CD8-positive, alpha-beta memory T cell (primary cell): Measurements from ENCODE around the gene GPR35. TPM values are rescaled to one million over a fixed set of nuclear protein-coding genes. Genes with fewer than 3 reads are reported as not detected.

ENCODE experiments used
- CTCF ChIA-PET: fragments of 350-600 bp; sonication (Branson Sonifier 250); formaldehyde crosslinking; loops from one replicate; lab custom pipeline; 2021; ENCODE audit warnings: antibody characterized with exemption; lab: Charles Lee
- POLR2A ChIA-PET: fragments of 350-600 bp; sonication (Branson Sonifier 250); formaldehyde crosslinking; loops from one replicate; lab custom pipeline; 2021; ENCODE audit warnings: antibody characterized with exemption; lab: Charles Lee
- DNase-seq, 5 donors: peaks; one replicate each; pipeline versions ENCODE4 v3.0.0 to v3.0.0-alpha.2; 2020 to 2022; ENCODE audit warnings: mixed read lengths in 1 of 5
- H3K27ac ChIP-seq: one replicate; pipeline ENCODE4 v1.7.0; 2013; ENCODE audit warnings: low read depth, mild to moderate bottlenecking, low read length, moderate library complexity
- H3K27me3 ChIP-seq: 2 replicates; pipeline ENCODE4 v1.7.0; 2013; ENCODE audit warnings: low read length, mild to moderate bottlenecking; ENCODE audit not compliant: insufficient read depth, poor library complexity, severe bottlenecking
- H3K36me3 ChIP-seq: 2 replicates; pipeline ENCODE4 v1.7.0; 2013; ENCODE audit warnings: mild to moderate bottlenecking, low read length, moderate library complexity; ENCODE audit not compliant: insufficient read depth
- H3K4me1 ChIP-seq: 2 replicates; pipeline ENCODE4 v1.7.0; 2013; ENCODE audit warnings: mild to moderate bottlenecking, low read length, moderate library complexity; ENCODE audit not compliant: insufficient read depth
- H3K4me3 ChIP-seq: 2 replicates; pipeline ENCODE4 v1.7.0; 2013; ENCODE audit warnings: mild to moderate bottlenecking, low read length
- H3K9me3 ChIP-seq: 2 replicates; pipeline ENCODE4 v1.7.0; 2013; ENCODE audit warnings: mild to moderate bottlenecking, low read length
- H3K27ac Mint-ChIP-seq, 8 donors: one replicate each; pipeline ENCODE4 v1.8.0; 2020 to 2021; ENCODE audit warnings: mixed read lengths in 8 of 8, mild to moderate bottlenecking in 6 of 8, inconsistent platforms in 3 of 8, moderate library complexity in 3 of 8
- H3K27me3 Mint-ChIP-seq, 2 donors: one replicate each; pipeline ENCODE4 v1.8.0; 2020 to 2021; ENCODE audit warnings: mixed read lengths in 2 of 2, mild to moderate bottlenecking in 1 of 2, moderate library complexity in 1 of 2
- H3K36me3 Mint-ChIP-seq, 3 donors: one replicate each; pipeline ENCODE4 v1.8.0; 2020 to 2021; ENCODE audit warnings: mixed read lengths in 3 of 3, inconsistent platforms in 1 of 3, mild to moderate bottlenecking in 1 of 3
- H3K4me1 Mint-ChIP-seq, 3 donors: one replicate each; pipeline ENCODE4 v1.8.0; 2020 to 2021; ENCODE audit warnings: mixed read lengths in 3 of 3, inconsistent platforms in 1 of 3, mild to moderate bottlenecking in 1 of 3
- H3K4me3 Mint-ChIP-seq, 7 donors: one replicate each; pipeline ENCODE4 v1.8.0; 2020 to 2021; ENCODE audit warnings: mixed read lengths in 7 of 7, mild to moderate bottlenecking in 6 of 7, moderate library complexity in 4 of 7, inconsistent platforms in 2 of 7
- H3K9me3 Mint-ChIP-seq, 5 donors: one replicate each; pipeline ENCODE4 v1.8.0; 2020 to 2022; ENCODE audit warnings: mixed read lengths in 5 of 5, mild to moderate bottlenecking in 3 of 5, moderate library complexity in 2 of 5, inconsistent platforms in 1 of 5
- polyA plus RNA-seq: library from polyadenylated mRNA; unstranded; fragments of 300-500 nt; fragmentation: Illumina TruSeq; gene quantifications from one replicate; pipeline ENCODE4 v1.2.3, GENCODE V29; 2021
- total RNA-seq, 2 experiments: library from RNA; stranded (reverse); gene quantifications; one replicate each; pipeline ENCODE4 v1.2.3, GENCODE V29; 2021

The GPR35 gene
- total and polyA plus RNA-seq, 3 experiments from 2014 or later = 1.9 to 9.0 (median 8.4) TPM

GRCh38 chr2:240622531-240623235, 2.6 kb upstream of the GPR35 start:
- Mint-ChIP-seq H3K9me3 (peaks cover 0 to 5% (median 0%) of the 10 kb centered on the region in 5 donors), H3K36me3 (peaks cover 3 to 9% (median 6%) of the 10 kb centered on the region in 3 donors), H3K27me3 (no peaks in the 10 kb centered on the region), H3K4me1 (peaks cover 30 to 66% (median 47%) of the 10 kb centered on the region in 3 donors), H3K27ac (peak overlapping the region; percentile 87 to 99 (median 98)), H3K4me3 (peak overlapping the region in 6 of 7 donors; percentile 54 to 81 (median 76))
- ChIA-PET POLR2A (interaction anchor here (2.7 kb wide), 2 partner anchors 36 to 57 kb away, joined by 13 to 22 read pairs; partner anchors contain the start of gene CAPN10), CTCF (interaction anchor here (0.9 to 2.7 kb wide), 5 partner anchors 10 to 57 kb away, joined by 3 to 24 read pairs (median 4); no protein-coding TSS in a partner anchor)
- Histone ChIP-seq H3K27ac (peak overlapping the region; percentile 10), H3K27me3 (no peaks in the 10 kb centered on the region), H3K4me1 (peaks cover 72% of the 10 kb centered on the region), H3K9me3 (no peaks in the 10 kb centered on the region), H3K4me3 (no peak overlapping the region), H3K36me3 (no peaks in the 10 kb centered on the region)
- peak in 3 of 5 donors; percentile 18 to 68 (median 44) for DNase-seq

GRCh38 chr2:240623531-240624010, 1.7 kb upstream of the GPR35 start:
- H3K36me3 ChIP-seq = no peaks in the 10 kb centered on the region
- H3K9me3 ChIP-seq = no peaks in the 10 kb centered on the region
- CTCF ChIA-PET = interaction anchor here (1.0 to 2.7 kb wide), 2 partner anchors 36 to 58 kb away, joined by 3 to 24 read pairs; no protein-coding TSS in a partner anchor
- Mint-ChIP-seq H3K27ac (peak overlapping the region; percentile 33 to 99 (median 95)), H3K9me3 (no peaks in the 10 kb centered on the region), H3K4me3 (peak overlapping the region in 3 of 7 donors; percentile 41 to 68 (median 67)), H3K36me3 (peaks cover 2 to 3% (median 3%) of the 10 kb centered on the region in 3 donors), H3K4me1 (peaks cover 30 to 67% (median 46%) of the 10 kb centered on the region in 3 donors), H3K27me3 (no peaks in the 10 kb centered on the region)
- no peak overlapping the region for H3K27ac ChIP-seq
- H3K4me1 ChIP-seq = peaks cover 81% of the 10 kb centered on the region
- H3K27me3 ChIP-seq = no peaks in the 10 kb centered on the region
- POLR2A ChIA-PET = no interaction called here
- DNase-seq = peak in 1 of 5 donors; percentile 49
- no peak overlapping the region for H3K4me3 ChIP-seq

- H3K4me3 ChIP-seq = no peak overlapping the region
- ChIA-PET POLR2A (interaction anchor here (1.1 kb wide), 1 partner anchor 38 kb away, joined by 7 read pairs; the partner anchor contains the start of gene CAPN10), CTCF (interaction anchor here (2.5 kb wide), 1 partner anchor 37 kb away, joined by 6 read pairs; no protein-coding TSS in a partner anchor)
- H3K4me1 ChIP-seq = peaks cover 83% of the 10 kb centered on the region
- no peaks in the 10 kb centered on the region for H3K9me3 ChIP-seq
- peak overlapping the region; percentile 91 to 99 (median 97) for H3K27ac Mint-ChIP-seq
- H3K9me3 Mint-ChIP-seq = no peaks in the 10 kb centered on the region
- H3K4me3 Mint-ChIP-seq = peak overlapping the region; percentile 71 to 84 (median 75)
- H3K36me3 ChIP-seq = no peaks in the 10 kb centered on the region
- H3K27me3 ChIP-seq = no peaks in the 10 kb centered on the region
- peaks cover 30 to 67% (median 46%) of the 10 kb centered on the region in 3 donors for H3K4me1 Mint-ChIP-seq
- H3K27ac ChIP-seq = no peak overlapping the region
- peak in 2 of 5 donors; percentile 1 to 47 for DNase-seq
- H3K27me3 Mint-ChIP-seq = no peaks in the 10 kb centered on the region
- peaks cover 0 to 3% (median 0%) of the 10 kb centered on the region in 3 donors for H3K36me3 Mint-ChIP-seq
Observed at GRCh38 chr2:240624011-240624949, 1.0 kb upstream of the GPR35 start.

DNA sequence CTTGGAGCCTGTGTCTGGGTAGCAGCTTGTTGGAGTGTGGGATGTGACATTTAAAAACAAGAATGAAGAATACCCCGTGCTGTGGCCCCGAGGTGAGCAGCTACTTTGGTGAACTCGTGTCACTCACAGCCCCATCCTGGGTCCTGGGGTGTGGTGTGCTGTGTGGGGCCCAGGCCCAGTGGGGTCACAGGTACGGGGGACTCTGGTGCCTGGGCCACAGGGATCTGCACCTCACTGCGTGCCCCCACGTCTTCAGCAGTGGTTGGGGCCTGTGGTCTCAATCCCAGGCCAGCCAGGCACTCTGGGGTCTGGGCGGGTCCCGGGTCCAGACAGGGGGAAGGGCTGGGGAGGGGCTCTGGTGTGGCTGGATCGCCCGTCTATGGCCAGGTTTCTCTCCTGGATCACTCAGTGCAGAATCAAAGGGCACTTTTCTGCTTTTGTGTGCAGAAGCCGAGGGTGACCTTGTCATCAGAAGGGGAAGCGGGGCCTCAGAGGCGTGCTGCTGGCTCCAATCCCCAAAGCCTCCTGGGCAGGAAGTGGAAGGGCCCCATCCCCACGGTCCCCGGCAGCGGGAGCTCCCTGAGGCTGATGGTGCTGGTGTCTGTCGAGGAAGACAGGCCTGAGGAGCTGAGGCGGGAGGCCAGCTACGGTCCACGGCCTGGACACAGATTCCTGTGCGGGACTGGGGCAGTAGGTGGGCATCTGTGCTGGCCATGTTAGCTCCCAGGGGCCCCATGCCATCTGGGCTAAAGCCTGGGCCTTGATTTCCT, 1.4 kb downstream of the GPR35 start:
- Mint-ChIP-seq H3K4me3 (peak overlapping the region in 3 of 7 donors; percentile 23 to 57 (median 32)), H3K9me3 (peaks cover 0 to 2% (median 0%) of the 10 kb centered on the region in 5 donors), H3K4me1 (peaks cover 24 to 51% (median 35%) of the 10 kb centered on the region in 3 donors), H3K27ac (peak overlapping the region in 7 of 8 donors; percentile 60 to 95 (median 82)), H3K36me3 (peaks cover 0 to 4% (median 0%) of the 10 kb centered on the region in 3 donors), H3K27me3 (no peaks in the 10 kb centered on the region)
- Histone ChIP-seq H3K27me3 (no peaks in the 10 kb centered on the region), H3K9me3 (no peaks in the 10 kb centered on the region), H3K27ac (peak overlapping the region; percentile 16), H3K4me3 (no peak overlapping the region), H3K4me1 (peaks cover 70% of the 10 kb centered on the region), H3K36me3 (no peaks in the 10 kb centered on the region)
- ChIA-PET POLR2A (interaction anchor here (0.6 to 1.5 kb wide), 3 partner anchors 24 to 508 kb away, joined by 3 to 7 read pairs (median 3); no protein-coding TSS in a partner anchor), CTCF (interaction anchor here (1.1 to 2.5 kb wide), 3 partner anchors 39 to 113 kb away, joined by 3 to 6 read pairs (median 6); no protein-coding TSS in a partner anchor)
- DNase-seq = peak in 1 of 5 donors; percentile 56

DNA sequence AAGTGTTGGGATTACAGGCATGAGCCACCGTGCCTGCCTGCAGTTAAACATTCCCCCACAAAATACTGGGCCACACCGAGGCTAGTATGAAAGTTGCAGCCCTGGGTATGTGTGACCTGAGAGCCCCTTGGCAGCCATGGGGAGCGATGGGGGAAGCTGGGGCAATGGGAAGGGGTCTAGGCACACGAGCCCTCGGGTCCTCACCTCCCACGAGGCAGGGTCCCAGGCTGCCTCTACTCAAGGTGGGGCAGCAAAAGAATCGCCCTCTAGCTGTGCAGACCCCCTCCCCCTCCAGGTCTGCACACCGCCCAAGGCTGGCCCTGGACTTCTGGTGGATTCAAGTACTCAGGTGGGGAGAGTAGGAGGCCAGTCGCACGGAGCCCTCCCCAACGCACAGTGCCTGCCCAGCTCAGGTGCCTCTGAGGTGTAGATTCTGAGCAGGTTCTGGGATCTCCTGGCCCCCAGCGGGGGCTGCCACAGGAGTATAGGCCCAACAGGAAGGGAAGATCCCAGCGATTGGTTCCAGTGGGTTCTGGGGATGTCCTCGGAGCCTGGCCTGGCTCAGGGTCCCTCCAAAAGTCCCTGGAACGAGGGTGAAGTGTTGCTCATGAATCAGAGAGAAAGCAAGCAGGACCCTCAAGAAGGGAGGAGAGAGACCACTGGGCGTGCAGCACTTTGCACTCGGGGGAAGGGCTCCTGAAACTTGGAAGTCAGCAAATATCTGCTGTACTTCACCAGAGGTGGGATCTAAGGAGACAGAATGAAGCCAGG, 2.6 kb downstream of the GPR35 start:
- CTCF ChIA-PET = interaction anchor here (1.4 kb wide), 1 partner anchor 62 kb away, joined by 3 read pairs; no protein-coding TSS in a partner anchor
- POLR2A ChIA-PET = interaction anchor here (0.6 kb wide), 1 partner anchor 506 kb away, joined by 3 read pairs; no protein-coding TSS in a partner anchor

GRCh38 chr2:240628507-240628807, 3.2 kb downstream of the GPR35 start:
- POLR2A ChIA-PET = no interaction called here
- Mint-ChIP-seq H3K27ac (peak overlapping the region in 1 of 8 donors; percentile 68), H3K4me1 (peaks cover 10 to 35% (median 22%) of the 10 kb centered on the region in 3 donors), H3K9me3 (peaks cover 2 to 9% (median 6%) of the 10 kb centered on the region in 5 donors), H3K27me3 (no peaks in the 10 kb centered on the region), H3K4me3 (no peak overlapping the region), H3K36me3 (peaks cover 3 to 5% (median 4%) of the 10 kb centered on the region in 3 donors)
- no peaks in the 10 kb centered on the region for H3K27me3 ChIP-seq
- DNase-seq = peak in 1 of 5 donors; percentile 42
- H3K4me1 ChIP-seq = peaks cover 53% of the 10 kb centered on the region
- H3K4me3 ChIP-seq = no peak overlapping the region
- H3K27ac ChIP-seq = no peak overlapping the region
- CTCF ChIA-PET = interaction anchor here (1.1 kb wide), 1 partner anchor 62 kb away, joined by 4 read pairs; no protein-coding TSS in a partner anchor
- no peaks in the 10 kb centered on the region for H3K9me3 ChIP-seq
- no peaks in the 10 kb centered on the region for H3K36me3 ChIP-seq

More for the DNA sequence above, 2.6 kb downstream of the GPR35 start:
- Mint-ChIP-seq H3K36me3 (peaks cover 0 to 4% (median 0%) of the 10 kb centered on the region in 3 donors), H3K9me3 (peaks cover 0 to 5% (median under 1%) of the 10 kb centered on the region in 5 donors), H3K27ac (peak overlapping the region in 4 of 8 donors; percentile 36 to 88 (median 77)), H3K4me3 (no peak overlapping the region), H3K27me3 (no peaks in the 10 kb centered on the region), H3K4me1 (peaks cover 14 to 40% (median 26%) of the 10 kb centered on the region in 3 donors)
- H3K4me1 ChIP-seq = peaks cover 58% of the 10 kb centered on the region
- no peak overlapping the region for H3K27ac ChIP-seq
- no peaks in the 10 kb centered on the region for H3K9me3 ChIP-seq
- H3K36me3 ChIP-seq = no peaks in the 10 kb centered on the region
- no peak overlapping the region for H3K4me3 ChIP-seq
- H3K27me3 ChIP-seq = no peaks in the 10 kb centered on the region
- DNase-seq = peak in 1 of 5 donors; percentile 36
